Esophagus (tissue), 2 donors: ENCODE measurements around the gene KLHDC7B. TPM values are rescaled to one million over a fixed set of nuclear protein-coding genes. Genes with fewer than 3 reads are reported as not detected.

Experiments used
- H3K27ac ChIP-seq, 2 donors: one replicate each; pipeline ENCODE4 v1.5.1; 2013; ENCODE audit warnings: low read depth in 2 of 2, mild to moderate bottlenecking in 2 of 2, inconsistent platforms in 1 of 2, low read length in 1 of 2, moderate library complexity in 1 of 2
- H3K27me3 ChIP-seq, 2 donors: one replicate each; pipeline ENCODE4 v1.6.1; 2013; ENCODE audit warnings: low read length in 2 of 2, control low read depth in 1 of 2, mild to moderate bottlenecking in 1 of 2; ENCODE audit not compliant: insufficient read depth in 2 of 2, control insufficient read depth in 1 of 2
- H3K36me3 ChIP-seq, 2 donors: one replicate each; pipeline ENCODE4 v1.6.1; 2013; ENCODE audit warnings: low read length in 1 of 2; ENCODE audit not compliant: control insufficient read depth in 2 of 2, insufficient read depth in 2 of 2
- H3K4me1 ChIP-seq, 2 donors: one replicate each; pipeline ENCODE4 v1.6.1; 2013; ENCODE audit warnings: low read length in 1 of 2; ENCODE audit not compliant: control insufficient read depth in 2 of 2, insufficient read depth in 2 of 2
- H3K4me3 ChIP-seq, 2 donors: one replicate each; pipeline ENCODE4 v1.5.1; 2013; ENCODE audit warnings: low read length in 2 of 2, mild to moderate bottlenecking in 2 of 2, low read depth in 1 of 2, moderate library complexity in 1 of 2
- H3K9me3 ChIP-seq, 2 donors: one replicate each; pipeline ENCODE4 v1.6.1; 2013; ENCODE audit warnings: mild to moderate bottlenecking in 2 of 2, low read depth in 1 of 2, low read length in 1 of 2, moderate library complexity in 1 of 2; ENCODE audit not compliant: control insufficient read depth in 2 of 2, insufficient read depth in 1 of 2
- WGBS, 2 donors: extraction: QIAGEN DNeasy Blood & Tissue Kit; methylation state at CpG; one replicate each; pipeline ENCODE4 v1.1.7; 2013; 5-methylcytosine and 5-hydroxymethylcytosine counted together
- polyA plus RNA-seq, 2 donors: library from polyadenylated mRNA; stranded (reverse); fragments of 200-250 nt; gene quantifications; one replicate each; pipeline ENCODE4 v1.2.3, GENCODE V29; 2013
- donor health status: healthy with polysubstance abuse.
- donor health status: Bipolar disorder and iron deficiency.

Gene KLHDC7B
- polyA plus RNA-seq, 2 donors: 0.12 to 0.14 TPM

DNA sequence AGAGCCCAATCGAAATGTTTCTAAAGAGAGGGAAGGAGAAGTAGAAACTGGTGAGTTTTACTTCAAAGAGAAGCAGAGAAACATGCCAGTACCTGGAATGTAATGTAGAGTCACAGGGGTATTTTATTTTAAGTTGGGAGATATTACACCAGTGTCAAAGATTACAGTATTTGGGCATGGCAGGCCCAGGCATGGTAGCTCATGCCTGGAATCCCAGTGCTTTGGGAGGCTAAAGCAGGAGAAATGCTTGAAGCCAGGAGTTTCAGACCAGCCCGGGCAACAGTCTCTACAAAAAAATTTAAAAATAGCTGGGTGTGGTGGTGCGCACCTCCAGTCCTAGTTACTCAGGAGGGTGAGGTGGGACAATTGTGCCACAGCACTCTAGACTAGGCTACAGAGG, 14.3 kb downstream of the KLHDC7B start:
- Histone ChIP-seq H3K4me3 (no peak overlapping the region), H3K4me1 (peaks cover 0 to 3% of the 10 kb centered on the region in 2 donors), H3K27ac (no peak overlapping the region), H3K36me3 (no peaks in the 10 kb centered on the region), H3K9me3 (no peaks in the 10 kb centered on the region), H3K27me3 (no peaks in the 10 kb centered on the region)
- 50 to 59% methylated on average over 3 of the region's 3 CpGs for WGBS, 2 donors

DNA sequence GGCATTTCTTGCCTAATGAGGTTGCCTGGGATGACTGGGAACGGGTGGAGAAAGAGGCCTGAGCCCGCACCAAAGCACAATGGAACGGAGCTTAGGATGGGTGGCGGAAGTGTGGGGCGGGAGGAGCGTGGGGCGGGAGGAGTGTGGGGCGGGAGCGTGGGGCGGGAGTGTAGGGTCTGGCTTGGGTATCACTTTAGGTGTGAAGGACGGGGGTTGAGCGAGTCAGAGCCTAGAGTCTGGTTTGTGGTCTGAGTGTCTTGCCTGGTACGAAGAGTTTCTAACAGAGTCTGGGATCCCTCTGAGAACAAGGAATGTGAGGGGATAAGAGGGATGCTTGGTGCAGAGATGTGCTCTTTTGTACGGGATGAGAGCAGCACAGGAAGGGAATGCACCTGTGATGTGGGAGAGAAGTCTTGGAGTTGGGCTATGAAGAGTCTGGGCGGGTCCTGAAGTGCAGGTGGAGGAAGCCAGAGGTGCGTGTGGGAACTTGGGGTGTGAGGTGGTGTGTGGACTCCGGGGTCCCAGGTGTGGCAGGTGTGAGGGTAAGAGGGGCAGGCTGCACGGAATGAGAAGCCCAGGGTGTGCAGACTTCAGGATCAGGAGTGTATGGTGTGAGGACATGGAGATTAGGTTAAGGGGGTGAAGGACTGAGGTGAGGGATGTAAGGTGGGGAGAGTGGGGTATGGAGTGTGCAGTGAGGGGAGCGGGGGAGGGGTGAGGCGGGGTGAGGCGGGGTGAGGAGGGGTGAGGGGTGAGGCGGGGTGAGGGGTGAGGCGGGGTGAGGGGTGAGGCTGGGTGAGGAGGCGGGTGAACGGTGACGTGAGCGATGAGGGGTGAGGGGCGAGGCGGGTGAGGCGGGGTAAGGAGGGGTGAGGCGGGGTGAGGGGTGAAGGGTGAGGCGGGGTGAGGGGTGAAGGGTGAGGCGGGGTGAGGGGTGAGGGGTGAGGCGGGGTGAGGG, 16.0 kb downstream of the KLHDC7B start:
- peak overlapping the region; percentile 0 to 53 for H3K27ac ChIP-seq
- H3K9me3 ChIP-seq: no peaks in the 10 kb centered on the region
- no peaks in the 10 kb centered on the region for H3K36me3 ChIP-seq
- 76% methylated on average over 26 to 30 of the region's 34 CpGs for WGBS, 2 donors
- peaks cover 0 to 3% of the 10 kb centered on the region in 2 donors for H3K4me1 ChIP-seq
- H3K27me3 ChIP-seq: no peaks in the 10 kb centered on the region
- no peak overlapping the region for H3K4me3 ChIP-seq

DNA sequence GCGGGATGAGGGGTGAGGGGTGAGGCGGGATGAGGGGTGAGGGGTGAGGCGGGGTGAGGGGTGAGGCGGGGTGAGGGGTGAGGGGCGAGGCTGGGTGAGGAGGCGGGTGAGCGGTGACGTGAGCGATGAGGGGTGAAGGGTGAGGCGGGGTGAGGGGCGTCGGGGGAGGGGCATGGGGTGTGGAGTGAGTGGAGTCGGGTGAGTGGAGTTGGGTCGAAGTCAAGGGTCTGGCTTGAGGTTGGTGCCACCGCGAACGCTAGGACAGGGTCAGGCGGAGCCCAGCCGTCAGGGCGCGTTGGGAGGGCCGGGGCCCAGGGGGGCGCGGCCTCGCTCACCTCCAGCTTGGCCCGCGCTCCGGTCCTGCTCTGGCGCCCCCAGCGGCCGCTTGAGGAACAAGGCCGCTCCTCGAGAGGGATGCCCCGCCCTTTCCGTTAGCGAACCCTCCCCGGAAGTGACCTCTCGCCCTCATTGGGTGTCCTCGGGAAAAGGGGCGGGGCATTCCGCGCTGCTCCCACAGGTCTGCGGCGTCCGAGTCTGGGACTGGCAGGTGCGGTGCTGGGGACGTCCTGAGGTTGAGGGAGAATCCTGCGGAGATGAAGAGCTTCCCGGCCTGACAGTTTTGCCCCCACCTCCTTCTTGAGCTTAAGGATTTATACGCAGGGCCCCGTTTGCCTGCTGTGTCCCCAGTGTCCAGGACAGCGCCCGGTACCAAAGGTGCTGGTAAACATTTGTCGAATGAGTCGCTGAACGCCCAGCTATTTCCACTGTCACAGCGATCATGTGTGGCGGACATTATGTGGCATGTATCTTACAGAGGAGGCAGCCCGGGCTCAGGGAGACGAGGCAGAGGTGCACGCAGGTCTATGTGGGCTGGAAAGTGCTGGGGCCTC, 17.1 kb downstream of the KLHDC7B start, which contains the start of gene SYCE3:
Gene SYCE3 (minus strand): TSS at position 397 of the 890 bp plus-strand sequence. CDS start 6,514 bp downstream, outside the sequence.
- Histone ChIP-seq H3K27me3 (no peaks in the 10 kb centered on the region), H3K27ac (peak within 1 kb of the TSS; percentile 65 to 85), H3K4me3 (peak within 1 kb of the TSS; percentile 55 to 63), H3K9me3 (no peaks in the 10 kb centered on the region), H3K36me3 (no peaks in the 10 kb centered on the region), H3K4me1 (peaks cover 0 to 3% of the 10 kb centered on the region in 2 donors)
- WGBS, 2 donors: 2 to 7% methylated on average over 36 to 61 of the region's 61 CpGs

DNA sequence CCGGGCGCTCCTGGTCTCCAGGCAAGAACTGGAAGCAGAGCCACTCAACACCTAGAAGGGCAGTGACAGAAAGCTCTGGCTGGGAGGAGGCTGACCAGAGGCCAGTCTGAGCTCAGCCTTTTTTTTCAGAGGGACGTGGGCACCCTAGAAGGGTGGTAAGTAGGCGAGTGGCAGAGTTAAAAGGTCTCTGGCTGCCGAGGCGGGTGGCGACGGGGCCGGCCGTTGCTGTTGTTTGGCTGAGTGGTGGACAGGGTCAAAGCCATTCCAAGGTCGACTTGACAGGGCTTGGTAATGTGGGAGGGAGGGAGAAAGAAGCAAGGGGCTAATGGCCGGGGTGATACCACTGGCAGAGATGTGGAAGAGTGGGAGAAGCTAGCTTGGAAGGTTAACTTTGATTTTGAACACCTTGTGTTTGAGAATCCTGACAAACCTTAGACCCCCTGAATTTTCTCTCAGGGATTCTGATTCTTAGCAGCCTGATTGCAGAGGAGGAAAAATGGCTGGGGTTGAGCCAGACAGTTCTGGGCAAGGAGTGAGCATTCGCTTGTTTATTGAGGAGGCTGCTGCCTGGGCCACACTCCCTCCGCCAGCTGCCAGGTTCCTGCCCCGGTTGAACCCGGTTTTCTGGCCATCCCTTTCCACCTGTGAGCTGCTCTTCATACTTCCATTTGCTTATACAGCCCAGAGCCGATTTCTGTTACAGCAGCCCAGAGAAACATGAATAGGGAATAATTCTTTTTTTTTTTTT, 17.9 kb downstream of the KLHDC7B start:
- peak overlapping the region; percentile 65 to 85 for H3K27ac ChIP-seq
- 13 to 18% methylated on average over 17 of the region's 17 CpGs for WGBS, 2 donors
- peak overlapping the region; percentile 55 to 63 for H3K4me3 ChIP-seq
- no peaks in the 10 kb centered on the region for H3K27me3 ChIP-seq
- no peaks in the 10 kb centered on the region for H3K36me3 ChIP-seq
- peaks cover 1 to 3% of the 10 kb centered on the region in 2 donors for H3K4me1 ChIP-seq
- no peaks in the 10 kb centered on the region for H3K9me3 ChIP-seq

DNA sequence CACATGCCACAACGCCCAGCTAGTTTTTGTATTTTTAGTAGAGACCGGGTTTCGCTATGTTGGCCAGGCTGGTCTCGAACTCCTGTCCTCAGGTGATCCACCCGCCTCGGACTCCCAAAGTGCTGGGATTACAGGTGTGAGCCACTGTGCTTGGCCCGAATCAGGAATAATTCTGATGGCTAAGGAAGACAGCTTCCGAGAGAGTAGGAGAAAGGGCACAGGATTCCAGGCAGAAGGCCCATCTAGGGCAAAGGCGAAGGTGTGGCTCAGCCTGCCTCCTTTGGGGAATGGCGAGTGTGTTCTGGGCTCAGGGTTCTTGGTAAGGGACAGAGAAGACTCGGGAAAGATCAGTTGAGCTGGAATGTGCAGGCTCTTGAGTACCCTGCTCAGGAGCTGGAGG, 18.6 kb downstream of the KLHDC7B start:
- Histone ChIP-seq H3K4me1 (peaks cover 2 to 3% of the 10 kb centered on the region in 2 donors), H3K4me3 (no peak overlapping the region), H3K36me3 (peaks cover 0 to 3% of the 10 kb centered on the region in 2 donors), H3K27ac (no peak overlapping the region), H3K27me3 (no peaks in the 10 kb centered on the region), H3K9me3 (no peaks in the 10 kb centered on the region)
- WGBS, 2 donors: 88 to 92% methylated on average over 11 of the region's 11 CpGs

DNA sequence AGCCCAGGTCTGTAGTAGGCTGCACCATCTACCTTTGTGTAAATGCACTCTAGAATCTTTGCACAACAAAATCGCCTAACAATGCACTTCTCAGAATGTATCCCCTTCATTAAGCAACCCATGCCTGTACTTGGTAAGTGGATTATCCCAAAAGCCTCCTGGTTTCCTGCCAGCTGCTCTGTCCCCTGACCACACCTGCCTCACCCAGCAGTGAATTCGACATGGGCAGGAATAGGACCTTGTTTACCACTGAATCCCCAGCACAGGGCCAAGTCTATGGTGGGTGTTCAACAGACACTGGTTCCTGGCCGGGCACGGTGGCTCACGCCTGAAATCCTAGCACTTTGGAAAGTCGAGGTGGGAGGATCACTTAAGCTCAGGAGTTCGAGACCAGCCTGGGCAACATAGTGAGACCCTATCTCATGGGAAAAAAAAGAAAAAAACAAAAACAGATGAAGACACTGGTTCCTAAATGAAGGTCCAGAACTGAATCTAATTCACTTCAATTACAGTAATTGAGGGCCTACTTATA, 22.1 kb downstream of the KLHDC7B start:
- Histone ChIP-seq H3K4me3 (no peak overlapping the region), H3K36me3 (peaks cover 0 to 27% of the 10 kb centered on the region in 2 donors), H3K4me1 (peaks cover 3 to 5% of the 10 kb centered on the region in 2 donors), H3K27me3 (no peaks in the 10 kb centered on the region), H3K9me3 (no peaks in the 10 kb centered on the region), H3K27ac (peak overlapping the region in 1 of 2 donors; percentile 32)
- 83 to 88% methylated on average over 7 of the region's 7 CpGs for WGBS, 2 donors

DNA sequence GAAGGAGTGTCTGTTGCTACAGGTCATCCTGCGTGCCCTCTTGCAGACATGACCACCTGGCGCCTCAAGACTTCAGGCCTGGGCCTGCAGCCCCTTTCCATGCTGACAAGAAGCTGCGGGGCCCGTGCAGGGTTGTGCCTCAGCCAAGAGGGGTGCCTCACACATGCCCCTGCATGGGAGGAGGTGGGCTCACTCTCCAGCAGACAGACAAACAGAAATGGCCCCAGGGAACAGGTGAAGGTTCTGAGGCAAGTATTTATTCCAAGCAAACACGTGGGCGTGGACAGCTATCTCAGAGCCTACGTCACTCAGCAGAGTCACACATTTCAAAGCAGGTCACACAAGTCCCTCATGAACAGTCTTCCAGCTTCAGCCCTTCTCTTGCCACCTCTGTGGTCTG, 22.9 kb downstream of the KLHDC7B start:
- peak overlapping the region in 1 of 2 donors; percentile 9 for H3K27ac ChIP-seq

DNA sequence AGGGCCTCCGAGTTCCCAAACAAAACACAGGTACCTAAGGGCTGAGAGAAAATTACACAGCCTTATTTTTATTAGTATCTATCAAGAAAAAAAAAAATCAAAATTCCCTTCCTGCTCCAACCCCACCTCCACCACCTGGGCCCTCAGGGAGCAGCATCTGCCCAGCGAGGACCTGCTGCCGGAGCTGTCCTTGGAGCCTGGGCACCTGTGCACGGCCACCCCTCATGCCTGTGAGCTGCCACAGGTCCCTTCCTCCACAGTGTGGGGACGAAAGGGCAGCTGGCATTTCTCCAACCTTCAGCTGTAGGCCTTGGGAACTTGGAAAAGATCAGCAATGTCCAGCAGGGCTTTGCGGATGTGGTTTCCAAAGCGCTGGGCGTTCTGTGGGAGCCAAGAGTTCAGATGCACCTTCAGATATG, 23.4 kb downstream of the KLHDC7B start:
- Histone ChIP-seq H3K27ac (peak overlapping the region in 1 of 2 donors; percentile 9), H3K4me3 (no peak overlapping the region), H3K9me3 (no peaks in the 10 kb centered on the region), H3K4me1 (peaks cover 0 to 5% of the 10 kb centered on the region in 2 donors), H3K27me3 (no peaks in the 10 kb centered on the region), H3K36me3 (peaks cover 0 to 39% of the 10 kb centered on the region in 2 donors)
- WGBS, 2 donors: 55 to 83% methylated on average over 8 of the region's 8 CpGs

More for the DNA sequence above, 22.9 kb downstream of the KLHDC7B start:
- Histone ChIP-seq H3K9me3 (no peaks in the 10 kb centered on the region), H3K27me3 (no peaks in the 10 kb centered on the region), H3K36me3 (peaks cover 0 to 34% of the 10 kb centered on the region in 2 donors), H3K4me3 (no peak overlapping the region), H3K4me1 (peaks cover under 1 to 5% of the 10 kb centered on the region in 2 donors)
- 71 to 73% methylated on average over 7 of the region's 7 CpGs for WGBS, 2 donors
